ENCODE measurements around the gene TBC1D22A. TPM values are rescaled to one million over a fixed set of nuclear protein-coding genes. Genes with fewer than 3 reads are reported as not detected.
A peak's percentile ranks its signal among the peaks of the same experiment; 100 is the strongest.

Gene TBC1D22A
- total and polyA plus RNA-seq, 4 donors, result 4.1 to 12.4 (median 8.4) TPM

DNA sequence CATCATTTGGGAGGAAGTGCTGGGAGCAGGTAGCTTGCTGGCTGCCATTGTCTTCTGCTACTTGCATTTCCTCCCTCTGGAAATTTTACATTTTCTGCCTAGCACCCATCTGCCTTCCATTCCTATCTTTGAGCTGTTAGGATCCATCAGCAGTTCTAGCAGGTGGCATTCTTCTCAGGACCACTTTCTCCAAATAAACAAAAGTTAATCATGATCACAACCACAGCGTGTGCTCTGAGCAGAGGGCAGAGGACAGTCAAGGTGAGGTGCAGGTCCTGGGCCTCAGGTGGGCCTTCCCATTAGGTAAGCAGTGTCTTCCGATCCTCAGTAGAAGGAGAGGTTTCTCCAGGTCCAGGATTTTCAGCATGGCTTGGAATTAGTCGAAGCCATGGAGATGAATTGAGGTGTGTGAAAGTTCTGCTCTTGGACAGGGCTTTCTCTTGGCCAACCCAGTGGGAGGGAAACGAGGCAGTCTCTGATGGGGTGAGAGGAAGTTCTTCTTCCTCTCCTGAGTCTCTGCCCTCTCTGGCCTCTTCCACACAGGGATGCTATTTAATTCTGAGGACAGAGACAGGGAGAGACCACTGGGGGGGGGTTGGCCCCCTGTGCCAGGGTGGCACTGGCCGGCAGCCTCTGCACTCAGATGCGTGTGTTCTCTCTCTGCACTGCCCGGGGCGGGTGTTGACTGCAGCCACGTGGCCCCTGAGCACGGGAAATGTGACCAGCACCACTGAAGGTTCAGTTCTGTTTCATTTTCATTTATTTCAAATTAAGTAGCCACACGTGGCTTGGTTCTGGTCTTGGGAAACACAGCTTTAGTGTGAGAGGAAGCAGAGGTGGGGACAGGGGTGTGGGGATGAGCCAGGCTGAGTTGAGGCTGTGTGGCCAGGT, 170.8 kb downstream of the TBC1D22A start:
- no peak overlapping the region for H3K9ac ChIP-seq (ENCODE audit: low read depth in 1 of 2, low read length in 2 of 2)
- H3K36me3 ChIP-seq (ENCODE audit: control insufficient read depth in 4 of 4, insufficient read depth in 3 of 4, low read depth in 1 of 4, low read length in 3 of 4), result peaks cover 2 to 12% (median 4%) of the 10 kb centered on the region in 4 donors
- H3K27ac ChIP-seq (ENCODE audit: low read depth in 1 of 2, low read length in 2 of 2), result no peak overlapping the region
- peaks cover 11 to 34% (median 27%) of the 10 kb centered on the region in 4 donors for H3K4me1 ChIP-seq (ENCODE audit: control insufficient read depth in 4 of 4, insufficient read depth in 4 of 4, low read length in 3 of 4)
- TF ChIP-seq GABPA (IDR thresholded peaks at IDR 0.05 in 1 of 2, conservative IDR thresholded peaks at IDR 0.05 in 1 of 2), result no peak
- TF ChIP-seq, protein P1, sequence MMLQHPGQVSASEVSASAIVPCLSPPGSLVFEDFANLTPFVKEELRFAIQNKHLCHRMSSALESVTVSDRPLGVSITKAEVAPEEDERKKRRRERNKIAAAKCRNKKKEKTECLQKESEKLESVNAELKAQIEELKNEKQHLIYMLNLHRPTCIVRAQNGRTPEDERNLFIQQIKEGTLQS (IDR thresholded peaks at IDR 0.05), result no peak
- no peak for TF ChIP-seq NR2F2 (IDR thresholded peaks at IDR 0.05)
- TF ChIP-seq, protein P2, sequence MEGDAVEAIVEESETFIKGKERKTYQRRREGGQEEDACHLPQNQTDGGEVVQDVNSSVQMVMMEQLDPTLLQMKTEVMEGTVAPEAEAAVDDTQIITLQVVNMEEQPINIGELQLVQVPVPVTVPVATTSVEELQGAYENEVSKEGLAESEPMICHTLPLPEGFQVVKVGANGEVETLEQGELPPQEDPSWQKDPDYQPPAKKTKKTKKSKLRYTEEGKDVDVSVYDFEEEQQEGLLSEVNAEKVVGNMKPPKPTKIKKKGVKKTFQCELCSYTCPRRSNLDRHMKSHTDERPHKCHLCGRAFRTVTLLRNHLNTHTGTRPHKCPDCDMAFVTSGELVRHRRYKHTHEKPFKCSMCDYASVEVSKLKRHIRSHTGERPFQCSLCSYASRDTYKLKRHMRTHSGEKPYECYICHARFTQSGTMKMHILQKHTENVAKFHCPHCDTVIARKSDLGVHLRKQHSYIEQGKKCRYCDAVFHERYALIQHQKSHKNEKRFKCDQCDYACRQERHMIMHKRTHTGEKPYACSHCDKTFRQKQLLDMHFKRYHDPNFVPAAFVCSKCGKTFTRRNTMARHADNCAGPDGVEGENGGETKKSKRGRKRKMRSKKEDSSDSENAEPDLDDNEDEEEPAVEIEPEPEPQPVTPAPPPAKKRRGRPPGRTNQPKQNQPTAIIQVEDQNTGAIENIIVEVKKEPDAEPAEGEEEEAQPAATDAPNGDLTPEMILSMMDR (IDR thresholded peaks at IDR 0.05; ENCODE audit: low read depth, low read length, missing input control), result no peak
- TF ChIP-seq, protein P3, sequence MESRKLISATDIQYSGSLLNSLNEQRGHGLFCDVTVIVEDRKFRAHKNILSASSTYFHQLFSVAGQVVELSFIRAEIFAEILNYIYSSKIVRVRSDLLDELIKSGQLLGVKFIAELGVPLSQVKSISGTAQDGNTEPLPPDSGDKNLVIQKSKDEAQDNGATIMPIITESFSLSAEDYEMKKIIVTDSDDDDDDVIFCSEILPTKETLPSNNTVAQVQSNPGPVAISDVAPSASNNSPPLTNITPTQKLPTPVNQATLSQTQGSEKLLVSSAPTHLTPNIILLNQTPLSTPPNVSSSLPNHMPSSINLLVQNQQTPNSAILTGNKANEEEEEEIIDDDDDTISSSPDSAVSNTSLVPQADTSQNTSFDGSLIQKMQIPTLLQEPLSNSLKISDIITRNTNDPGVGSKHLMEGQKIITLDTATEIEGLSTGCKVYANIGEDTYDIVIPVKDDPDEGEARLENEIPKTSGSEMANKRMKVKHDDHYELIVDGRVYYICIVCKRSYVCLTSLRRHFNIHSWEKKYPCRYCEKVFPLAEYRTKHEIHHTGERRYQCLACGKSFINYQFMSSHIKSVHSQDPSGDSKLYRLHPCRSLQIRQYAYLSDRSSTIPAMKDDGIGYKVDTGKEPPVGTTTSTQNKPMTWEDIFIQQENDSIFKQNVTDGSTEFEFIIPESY (IDR thresholded peaks at IDR 0.05), result no peak
- no peak for TF ChIP-seq JUND (IDR thresholded peaks at IDR 0.05)
- TF ChIP-seq EGR1 (IDR thresholded peaks at IDR 0.05; ENCODE audit: low read depth in 2 of 2), result no peak
- TF ChIP-seq, protein P4, sequence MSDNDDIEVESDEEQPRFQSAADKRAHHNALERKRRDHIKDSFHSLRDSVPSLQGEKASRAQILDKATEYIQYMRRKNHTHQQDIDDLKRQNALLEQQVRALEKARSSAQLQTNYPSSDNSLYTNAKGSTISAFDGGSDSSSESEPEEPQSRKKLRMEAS (IDR thresholded peaks at IDR 0.05), result no peak
- peaks cover 5 to 13% (median 9%) of the 10 kb centered on the region in 4 donors for H3K9me3 ChIP-seq (ENCODE audit: control insufficient read depth in 4 of 4, low read length in 3 of 4)
- peak overlapping the region in 1 of 3 donors; percentile 4 for H3K4me3 ChIP-seq (ENCODE audit: low read depth in 1 of 3, low read length in 3 of 3)
- no peak for DNase-seq (ENCODE audit: low spot score)
- no peaks in the 10 kb centered on the region for H3K27me3 ChIP-seq (ENCODE audit: control insufficient read depth in 4 of 4, insufficient read depth in 4 of 4, low read length in 3 of 4)
- 90% methylated on average over 11 of the region's 11 CpGs for WGBS

DNA sequence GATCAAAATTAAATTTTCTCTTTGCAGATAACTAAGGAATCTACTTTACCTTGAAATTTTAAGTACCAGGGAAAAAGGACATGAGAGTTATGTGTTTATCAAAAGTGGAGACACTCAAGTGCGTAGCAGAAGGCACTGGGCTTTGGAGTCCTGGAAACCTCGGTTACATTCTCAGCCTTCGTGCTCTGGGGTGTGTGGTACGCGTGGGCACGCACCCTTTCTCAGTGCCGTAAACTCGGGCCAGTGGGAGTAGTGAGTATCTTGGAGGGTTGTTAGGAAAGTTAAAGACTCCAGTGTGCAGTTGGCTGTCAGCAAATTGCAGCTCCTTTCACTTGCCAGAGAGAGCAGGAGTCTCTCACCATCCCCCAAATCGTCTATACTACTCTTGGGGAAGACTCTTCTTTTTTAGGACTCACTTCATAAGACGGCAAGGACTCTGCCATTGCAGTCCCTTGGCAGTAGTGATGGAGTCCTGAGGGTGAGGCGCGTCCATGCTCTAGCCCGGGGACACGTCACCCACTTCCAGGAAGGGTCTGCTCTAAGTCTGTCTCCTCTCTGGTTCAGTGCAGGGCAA, 171.8 kb downstream of the TBC1D22A start:
- peaks cover 2 to 12% (median 4%) of the 10 kb centered on the region in 4 donors for H3K36me3 ChIP-seq (ENCODE audit: control insufficient read depth in 4 of 4, insufficient read depth in 3 of 4, low read depth in 1 of 4, low read length in 3 of 4)
- H3K4me1 ChIP-seq (ENCODE audit: control insufficient read depth in 4 of 4, insufficient read depth in 4 of 4, low read length in 3 of 4), result peaks cover 11 to 34% (median 27%) of the 10 kb centered on the region in 4 donors
- no peak for DNase-seq (ENCODE audit: low spot score)
- 97% methylated on average over 14 of the region's 14 CpGs for WGBS
- H3K9me3 ChIP-seq (ENCODE audit: control insufficient read depth in 4 of 4, low read length in 3 of 4), result peaks cover 4 to 13% (median 8%) of the 10 kb centered on the region in 4 donors
- no peaks in the 10 kb centered on the region for H3K27me3 ChIP-seq (ENCODE audit: control insufficient read depth in 4 of 4, insufficient read depth in 4 of 4, low read length in 3 of 4)
- TF ChIP-seq RXRA (IDR thresholded peaks at IDR 0.05) (no peak), SP1 (IDR thresholded peaks at IDR 0.05) (no peak), EGR1 (IDR thresholded peaks at IDR 0.05; ENCODE audit: low read depth in 2 of 2) (no peak), TAF1 (conservative IDR thresholded peaks at IDR 0.05) (no peak), HNF4A (conservative IDR thresholded peaks at IDR 0.05) (no peak), NR2F2 (IDR thresholded peaks at IDR 0.05) (no peak), JUND (IDR thresholded peaks at IDR 0.05) (no peak), RAD21 (IDR thresholded peaks at IDR 0.05) (no peak), FOXA1 (IDR thresholded peaks at IDR 0.05) (no peak), HNF4G (IDR thresholded peaks at IDR 0.05) (no peak)
- TF ChIP-seq, protein P1 (IDR thresholded peaks at IDR 0.05), result no peak
- TF ChIP-seq, protein P5, sequence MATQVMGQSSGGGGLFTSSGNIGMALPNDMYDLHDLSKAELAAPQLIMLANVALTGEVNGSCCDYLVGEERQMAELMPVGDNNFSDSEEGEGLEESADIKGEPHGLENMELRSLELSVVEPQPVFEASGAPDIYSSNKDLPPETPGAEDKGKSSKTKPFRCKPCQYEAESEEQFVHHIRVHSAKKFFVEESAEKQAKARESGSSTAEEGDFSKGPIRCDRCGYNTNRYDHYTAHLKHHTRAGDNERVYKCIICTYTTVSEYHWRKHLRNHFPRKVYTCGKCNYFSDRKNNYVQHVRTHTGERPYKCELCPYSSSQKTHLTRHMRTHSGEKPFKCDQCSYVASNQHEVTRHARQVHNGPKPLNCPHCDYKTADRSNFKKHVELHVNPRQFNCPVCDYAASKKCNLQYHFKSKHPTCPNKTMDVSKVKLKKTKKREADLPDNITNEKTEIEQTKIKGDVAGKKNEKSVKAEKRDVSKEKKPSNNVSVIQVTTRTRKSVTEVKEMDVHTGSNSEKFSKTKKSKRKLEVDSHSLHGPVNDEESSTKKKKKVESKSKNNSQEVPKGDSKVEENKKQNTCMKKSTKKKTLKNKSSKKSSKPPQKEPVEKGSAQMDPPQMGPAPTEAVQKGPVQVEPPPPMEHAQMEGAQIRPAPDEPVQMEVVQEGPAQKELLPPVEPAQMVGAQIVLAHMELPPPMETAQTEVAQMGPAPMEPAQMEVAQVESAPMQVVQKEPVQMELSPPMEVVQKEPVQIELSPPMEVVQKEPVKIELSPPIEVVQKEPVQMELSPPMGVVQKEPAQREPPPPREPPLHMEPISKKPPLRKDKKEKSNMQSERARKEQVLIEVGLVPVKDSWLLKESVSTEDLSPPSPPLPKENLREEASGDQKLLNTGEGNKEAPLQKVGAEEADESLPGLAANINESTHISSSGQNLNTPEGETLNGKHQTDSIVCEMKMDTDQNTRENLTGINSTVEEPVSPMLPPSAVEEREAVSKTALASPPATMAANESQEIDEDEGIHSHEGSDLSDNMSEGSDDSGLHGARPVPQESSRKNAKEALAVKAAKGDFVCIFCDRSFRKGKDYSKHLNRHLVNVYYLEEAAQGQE (IDR thresholded peaks at IDR 0.05), result no peak
- TF ChIP-seq, protein P3 (IDR thresholded peaks at IDR 0.05), result no peak
- TF ChIP-seq, protein P4 (IDR thresholded peaks at IDR 0.05), result no peak
- peak overlapping the region in 1 of 3 donors; percentile 6 for H3K4me3 ChIP-seq (ENCODE audit: low read depth in 1 of 3, low read length in 3 of 3)
- H3K9ac ChIP-seq (ENCODE audit: low read depth in 1 of 2, low read length in 2 of 2), result no peak overlapping the region
- peak overlapping the region; percentile 92 to 93 for H3K27ac ChIP-seq (ENCODE audit: low read depth in 1 of 2, low read length in 2 of 2)
